Measurements from ENCODE around the gene AFAP1. TPM values are rescaled to one million over a fixed set of nuclear protein-coding genes. Genes with fewer than 3 reads are reported as not detected.
A peak's percentile ranks its signal among the peaks of the same experiment; 100 is the strongest.

The AFAP1 gene
- total RNA-seq, 1 donor from 2014 or later: 6.7 TPM

- H3K79me2 ChIP-seq (ENCODE audit: low read depth): peaks cover 24% of the 10 kb centered on the region
- no peaks in the 10 kb centered on the region for H4K20me1 ChIP-seq (ENCODE audit: low read depth)
- H3K4me3 ChIP-seq: no peak overlapping the region
- H3K9me3 ChIP-seq (ENCODE audit: low read depth): no peaks in the 10 kb centered on the region
- H3F3A ChIP-seq (ENCODE audit: low read depth): no peaks in the 10 kb centered on the region
- Mint-ChIP-seq H3K36me3 (peaks cover 9% of the 10 kb centered on the region), H3K27ac (no peak overlapping the region), H3K4me3 (no peak overlapping the region), H3K9me3 (peaks cover 12% of the 10 kb centered on the region), H3K27me3 (ENCODE audit: insufficient read depth, low read depth) (peaks cover 4% of the 10 kb centered on the region), H3K4me1 (peaks cover 19% of the 10 kb centered on the region)
- H3K4me1 ChIP-seq: peaks cover 4% of the 10 kb centered on the region
- H3K4me2 ChIP-seq: no peak overlapping the region
- H2AFZ ChIP-seq (replicated peaks): no peak overlapping the region
- H3K9ac ChIP-seq: no peak overlapping the region
- no peaks in the 10 kb centered on the region for H3K36me3 ChIP-seq
- no peak overlapping the region for H3K27ac ChIP-seq
- no peaks in the 10 kb centered on the region for H3K27me3 ChIP-seq
- TF ChIP-seq EZH2phosphoT487 (IDR thresholded peaks at IDR 0.05): no peak
- TF ChIP-seq CTCF (IDR thresholded peaks at IDR 0.05): no peak
- TF ChIP-seq EZH2 (IDR thresholded peaks at IDR 0.05): no peak
- DNase-seq (ENCODE audit: low spot score): peak; percentile 4
Measured at GRCh38 chr4:7892212-7893019, 47.2 kb downstream of the AFAP1 start.

GRCh38 chr4:7890635-7891393 is 48.8 kb downstream of the AFAP1 start:
- TF ChIP-seq EZH2phosphoT487 (IDR thresholded peaks at IDR 0.05) (no peak), EZH2 (IDR thresholded peaks at IDR 0.05) (no peak), CTCF (IDR thresholded peaks at IDR 0.05) (no peak)
- H3K9ac ChIP-seq: no peak overlapping the region
- H3K9me3 Mint-ChIP-seq: peaks cover 12% of the 10 kb centered on the region

GRCh38 chr4:7887436-7887835 is 52.2 kb downstream of the AFAP1 start:
- H3K79me2 ChIP-seq (ENCODE audit: low read depth): peaks cover 33% of the 10 kb centered on the region
- no peaks in the 10 kb centered on the region for H3K27me3 Mint-ChIP-seq (ENCODE audit: insufficient read depth, low read depth)
- H3K9me3 Mint-ChIP-seq: peaks cover 16% of the 10 kb centered on the region
- H3K27ac ChIP-seq: no peak overlapping the region
- H3K4me2 ChIP-seq: no peak overlapping the region
- H3K4me3 ChIP-seq: no peak overlapping the region
- TF ChIP-seq CTCF (IDR thresholded peaks at IDR 0.05): no peak
- TF ChIP-seq EZH2phosphoT487 (IDR thresholded peaks at IDR 0.05): no peak
- TF ChIP-seq EZH2 (IDR thresholded peaks at IDR 0.05): no peak
- H3K4me1 Mint-ChIP-seq: peaks cover 15% of the 10 kb centered on the region
- peaks cover 4% of the 10 kb centered on the region for H3K4me1 ChIP-seq
- H3K4me3 Mint-ChIP-seq: no peak overlapping the region
- no peaks in the 10 kb centered on the region for H3K36me3 ChIP-seq
- no peaks in the 10 kb centered on the region for H3K9me3 ChIP-seq (ENCODE audit: low read depth)
- H3K27ac Mint-ChIP-seq: no peak overlapping the region
- H3F3A ChIP-seq (ENCODE audit: low read depth): no peaks in the 10 kb centered on the region
- no peaks in the 10 kb centered on the region for H3K27me3 ChIP-seq
- no peaks in the 10 kb centered on the region for H4K20me1 ChIP-seq (ENCODE audit: low read depth)
- H3K9ac ChIP-seq: no peak overlapping the region
- H2AFZ ChIP-seq (replicated peaks): no peak overlapping the region
- H3K36me3 Mint-ChIP-seq: peaks cover 7% of the 10 kb centered on the region
- no peak for DNase-seq (ENCODE audit: low spot score)

More at GRCh38 chr4:7890635-7891393, 48.8 kb downstream of the AFAP1 start:
- no peak overlapping the region for H2AFZ ChIP-seq (replicated peaks)
- no peak overlapping the region for H3K27ac ChIP-seq
- H3K4me2 ChIP-seq: no peak overlapping the region
- H3K4me1 ChIP-seq: peaks cover 4% of the 10 kb centered on the region
- no peak overlapping the region for H3K4me3 Mint-ChIP-seq
- H4K20me1 ChIP-seq (ENCODE audit: low read depth): no peaks in the 10 kb centered on the region
- H3F3A ChIP-seq (ENCODE audit: low read depth): no peaks in the 10 kb centered on the region
- no peak overlapping the region for H3K4me3 ChIP-seq
- H3K4me1 Mint-ChIP-seq: peaks cover 19% of the 10 kb centered on the region
- H3K9me3 ChIP-seq (ENCODE audit: low read depth): no peaks in the 10 kb centered on the region
- no peak for DNase-seq (ENCODE audit: low spot score)
- H3K36me3 Mint-ChIP-seq: peaks cover 9% of the 10 kb centered on the region
- H3K27me3 Mint-ChIP-seq (ENCODE audit: insufficient read depth, low read depth): peaks cover 4% of the 10 kb centered on the region
- H3K27me3 ChIP-seq: no peaks in the 10 kb centered on the region
- H3K36me3 ChIP-seq: no peaks in the 10 kb centered on the region
- peaks cover 28% of the 10 kb centered on the region for H3K79me2 ChIP-seq (ENCODE audit: low read depth)
- no peak overlapping the region for H3K27ac Mint-ChIP-seq

Data from neural progenitor cell (in vitro differentiated cells).